Measurements from ENCODE around the gene GLDN.

GLDN gene

GRCh38 chr15:51380999-51381806, 39.7 kb downstream of the GLDN start:
- no peaks in the 10 kb centered on the region for H3K4me1 ChIP-seq (ENCODE audit: control insufficient read depth in 1 of 2, insufficient read depth in 1 of 2, low read depth in 1 of 2, low read length in 1 of 2)
- H3K9me3 ChIP-seq: no peaks in the 10 kb centered on the region
- H3K27me3 ChIP-seq: no peaks in the 10 kb centered on the region
- peaks cover 21% of the 10 kb centered on the region for H3K36me3 ChIP-seq
- TF ChIP-seq CTCF (IDR thresholded peaks at IDR 0.05): peak; percentile 24
- no peak overlapping the region for H3K4me3 ChIP-seq (ENCODE audit: low read depth in 1 of 2, low read length in 1 of 2)
- H3K27ac ChIP-seq: no peak overlapping the region

GRCh38 chr15:51382787-51383186, 41.3 kb downstream of the GLDN start:
- Histone ChIP-seq H3K9me3 (no peaks in the 10 kb centered on the region), H3K36me3 (peaks cover 26% of the 10 kb centered on the region), H3K4me3 (ENCODE audit: low read depth in 1 of 2, low read length in 1 of 2) (no peak overlapping the region), H3K27ac (no peak overlapping the region), H3K4me1 (ENCODE audit: control insufficient read depth in 1 of 2, insufficient read depth in 1 of 2, low read depth in 1 of 2, low read length in 1 of 2) (no peaks in the 10 kb centered on the region), H3K27me3 (no peaks in the 10 kb centered on the region)
- no peak for TF ChIP-seq CTCF (IDR thresholded peaks at IDR 0.05)

- no peak overlapping the region for H3K27ac ChIP-seq
- TF ChIP-seq CTCF (IDR thresholded peaks at IDR 0.05): no peak
- no peaks in the 10 kb centered on the region for H3K9me3 ChIP-seq
- peaks cover 26% of the 10 kb centered on the region for H3K36me3 ChIP-seq
- no peaks in the 10 kb centered on the region for H3K27me3 ChIP-seq
- no peaks in the 10 kb centered on the region for H3K4me1 ChIP-seq (ENCODE audit: control insufficient read depth in 1 of 2, insufficient read depth in 1 of 2, low read depth in 1 of 2, low read length in 1 of 2)
- no peak overlapping the region for H3K4me3 ChIP-seq (ENCODE audit: low read depth in 1 of 2, low read length in 1 of 2)
Measured at GRCh38 chr15:51386029-51386428, 44.6 kb downstream of the GLDN start.

- TF ChIP-seq CTCF (IDR thresholded peaks at IDR 0.05): no peak
Measured at GRCh38 chr15:51386486-51386885, 45.0 kb downstream of the GLDN start.

GRCh38 chr15:51386960-51387698, 45.7 kb downstream of the GLDN start:
- Histone ChIP-seq H3K27me3 (no peaks in the 10 kb centered on the region), H3K27ac (no peak overlapping the region), H3K36me3 (peaks cover 26% of the 10 kb centered on the region), H3K4me3 (ENCODE audit: low read depth in 1 of 2, low read length in 1 of 2) (no peak overlapping the region), H3K9me3 (no peaks in the 10 kb centered on the region), H3K4me1 (ENCODE audit: control insufficient read depth in 1 of 2, insufficient read depth in 1 of 2, low read depth in 1 of 2, low read length in 1 of 2) (no peaks in the 10 kb centered on the region)
- TF ChIP-seq CTCF (IDR thresholded peaks at IDR 0.05): no peak

More at GRCh38 chr15:51386486-51386885, 45.0 kb downstream of the GLDN start:
- Histone ChIP-seq H3K36me3 (peaks cover 26% of the 10 kb centered on the region), H3K27ac (no peak overlapping the region), H3K27me3 (no peaks in the 10 kb centered on the region), H3K4me3 (ENCODE audit: low read depth in 1 of 2, low read length in 1 of 2) (no peak overlapping the region), H3K4me1 (ENCODE audit: control insufficient read depth in 1 of 2, insufficient read depth in 1 of 2, low read depth in 1 of 2, low read length in 1 of 2) (no peaks in the 10 kb centered on the region), H3K9me3 (no peaks in the 10 kb centered on the region)

Measured in neutrophil (primary cell).